ENCODE results near the gene ATP2C2.

GRCh38 chr16:84418056-84418849, 49.9 kb downstream of the ATP2C2 start:
- TF ChIP-seq POLR2A (IDR thresholded peaks at IDR 0.05; ENCODE audit: low read depth, low read length) (no peak), TAF1 (IDR thresholded peaks at IDR 0.05; ENCODE audit: low read depth, low read length) (no peak), PAX5 (IDR thresholded peaks at IDR 0.05; ENCODE audit: insufficient read depth, low read length, severe bottlenecking) (no peak)
